ENCODE measurements around the gene TRIM56. TPM values are rescaled to one million over a fixed set of nuclear protein-coding genes. Genes with fewer than 3 reads are reported as not detected.

Gene TRIM56
- total and polyA plus RNA-seq, 2 of the 13 experiments (the other 11 are each of a cell fraction or from before 2014, with no cell fraction given): 3.2 to 7.1 TPM

DNA sequence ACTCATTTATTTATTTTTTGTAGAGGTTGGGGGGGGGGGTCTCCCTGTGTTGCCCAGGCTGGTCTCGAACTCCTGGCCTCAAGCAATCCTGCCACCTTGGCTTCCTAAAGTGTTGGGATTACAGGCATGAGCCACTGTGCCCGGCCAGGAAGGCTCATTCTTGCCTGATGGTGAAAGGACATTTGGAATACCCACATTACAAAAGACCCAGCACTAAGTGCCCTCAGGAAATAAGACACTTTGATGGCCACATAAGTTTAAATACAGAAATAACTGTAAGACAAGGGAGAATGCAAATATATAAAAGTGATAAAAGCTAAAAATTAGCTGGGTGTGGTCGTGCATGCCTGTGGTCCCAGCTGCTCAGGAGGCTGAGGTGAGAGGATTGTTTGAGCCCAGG is 33.6 kb downstream of the TRIM56 start:
- POLR2A ChIA-PET: no interaction called here
- no peaks in the 10 kb centered on the region for H3K9me3 ChIP-seq (ENCODE audit: low read length)
- H3K36me3 ChIP-seq (replicated peaks in 1 of 2; ENCODE audit: control insufficient read depth in 1 of 2, insufficient read depth in 2 of 2, low read length in 2 of 2): no peaks in the 10 kb centered on the region
- H3K4me1 ChIP-seq (ENCODE audit: insufficient read depth, low read length): peaks cover 75% of the 10 kb centered on the region
- H3K27me3 ChIP-seq (ENCODE audit: control insufficient read depth in 1 of 2, insufficient read depth in 2 of 2, low read length in 2 of 2): no peaks in the 10 kb centered on the region
- CTCF ChIA-PET (ENCODE audit: low intra/inter-chr PET ratio, low total read pairs): no interaction called here
- WGBS (ENCODE audit: low lambda C conversion rate): 81% methylated on average over 3 of the region's 3 CpGs
- H3K79me2 ChIP-seq (ENCODE audit: insufficient read depth, low read length): no peaks in the 10 kb centered on the region
- ATAC-seq (no peak), DNase-seq (ENCODE audit: low spot score) (no peak), FAIRE-seq (no peak)
- H2AFZ ChIP-seq (ENCODE audit: low read length): no peak overlapping the region
- no TSS peak for BruUV-seq (replicated peaks)
- H3K4me2 ChIP-seq (ENCODE audit: low read depth, low read length): no peak overlapping the region
- no peak overlapping the region for H3K9ac ChIP-seq (ENCODE audit: insufficient read depth, low read depth, low read length)
- in situ Hi-C loops (cut with HindIII; ENCODE audit: extremely low pct_ligation_motif_present, low pct_unique_long_range_greater_than_20kb) (no loop called here), intact Hi-C loops (cut with micrococcal nuclease; ENCODE audit: unreplicated experiment) (no loop called here)
- H4K20me1 ChIP-seq (ENCODE audit: insufficient read depth, low read length): no peaks in the 10 kb centered on the region
- no peak overlapping the region for H3K27ac ChIP-seq (ENCODE audit: extremely low read length, insufficient read depth, low read length)
- no peak overlapping the region for H3K4me3 ChIP-seq (replicated peaks in 1 of 3; ENCODE audit: insufficient read depth in 1 of 3, low read depth in 2 of 3, low read length in 3 of 3)
- TF ChIP-seq POLR2AphosphoS2 (IDR thresholded peaks at IDR 0.05; ENCODE audit: low read depth, low read length): no peak
- no peak for TF ChIP-seq RBAK (CRISPR knock-in tag; IDR thresholded peaks at IDR 0.05)
- TF ChIP-seq, protein P1, sequence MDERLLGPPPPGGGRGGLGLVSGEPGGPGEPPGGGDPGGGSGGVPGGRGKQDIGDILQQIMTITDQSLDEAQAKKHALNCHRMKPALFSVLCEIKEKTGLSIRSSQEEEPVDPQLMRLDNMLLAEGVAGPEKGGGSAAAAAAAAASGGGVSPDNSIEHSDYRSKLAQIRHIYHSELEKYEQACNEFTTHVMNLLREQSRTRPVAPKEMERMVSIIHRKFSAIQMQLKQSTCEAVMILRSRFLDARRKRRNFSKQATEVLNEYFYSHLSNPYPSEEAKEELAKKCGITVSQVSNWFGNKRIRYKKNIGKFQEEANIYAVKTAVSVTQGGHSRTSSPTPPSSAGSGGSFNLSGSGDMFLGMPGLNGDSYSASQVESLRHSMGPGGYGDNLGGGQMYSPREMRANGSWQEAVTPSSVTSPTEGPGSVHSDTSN (CRISPR knock-in tag; IDR thresholded peaks at IDR 0.05): no peak
- TF ChIP-seq ATF7-NPFF (CRISPR knock-in tag; IDR thresholded peaks at IDR 0.05; ENCODE audit: low read depth): no peak
- no peak for TF ChIP-seq ZNF333 (CRISPR knock-in tag; IDR thresholded peaks at IDR 0.05; ENCODE audit: borderline replicate concordance)
- no peak for TF ChIP-seq KAT2B (IDR thresholded peaks at IDR 0.05; ENCODE audit: borderline replicate concordance, low read depth, low read length)
- TF ChIP-seq, protein P2, sequence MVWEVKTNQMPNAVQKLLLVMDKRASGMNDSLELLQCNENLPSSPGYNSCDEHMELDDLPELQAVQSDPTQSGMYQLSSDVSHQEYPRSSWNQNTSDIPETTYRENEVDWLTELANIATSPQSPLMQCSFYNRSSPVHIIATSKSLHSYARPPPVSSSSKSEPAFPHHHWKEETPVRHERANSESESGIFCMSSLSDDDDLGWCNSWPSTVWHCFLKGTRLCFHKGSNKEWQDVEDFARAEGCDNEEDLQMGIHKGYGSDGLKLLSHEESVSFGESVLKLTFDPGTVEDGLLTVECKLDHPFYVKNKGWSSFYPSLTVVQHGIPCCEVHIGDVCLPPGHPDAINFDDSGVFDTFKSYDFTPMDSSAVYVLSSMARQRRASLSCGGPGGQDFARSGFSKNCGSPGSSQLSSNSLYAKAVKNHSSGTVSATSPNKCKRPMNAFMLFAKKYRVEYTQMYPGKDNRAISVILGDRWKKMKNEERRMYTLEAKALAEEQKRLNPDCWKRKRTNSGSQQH (CRISPR knock-in tag; IDR thresholded peaks at IDR 0.05; ENCODE audit: low read depth): no peak
- no peak for TF ChIP-seq ARNT2 (CRISPR knock-in tag; IDR thresholded peaks at IDR 0.05; ENCODE audit: low read depth)
- no peak for TF ChIP-seq CREM (IDR thresholded peaks at IDR 0.05)
- no peak for TF ChIP-seq CREM (CRISPR knock-in tag; IDR thresholded peaks at IDR 0.05)
- TF ChIP-seq NFKBIZ (CRISPR knock-in tag; IDR thresholded peaks at IDR 0.05): no peak
- no peak for TF ChIP-seq SMC3 (IDR thresholded peaks at IDR 0.05; ENCODE audit: low read length)
- TF ChIP-seq ZNF629 (CRISPR knock-in tag; conservative IDR thresholded peaks at IDR 0.05): no peak
- TF ChIP-seq ZNF850 (CRISPR knock-in tag; conservative IDR thresholded peaks at IDR 0.05): no peak
- TF ChIP-seq, protein P3, sequence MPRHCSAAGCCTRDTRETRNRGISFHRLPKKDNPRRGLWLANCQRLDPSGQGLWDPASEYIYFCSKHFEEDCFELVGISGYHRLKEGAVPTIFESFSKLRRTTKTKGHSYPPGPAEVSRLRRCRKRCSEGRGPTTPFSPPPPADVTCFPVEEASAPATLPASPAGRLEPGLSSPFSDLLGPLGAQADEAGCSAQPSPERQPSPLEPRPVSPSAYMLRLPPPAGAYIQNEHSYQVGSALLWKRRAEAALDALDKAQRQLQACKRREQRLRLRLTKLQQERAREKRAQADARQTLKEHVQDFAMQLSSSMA (CRISPR knock-in tag; IDR thresholded peaks at IDR 0.05): no peak
- TF ChIP-seq FLYWCH1 (CRISPR knock-in tag; IDR thresholded peaks at IDR 0.05): no peak
- no peak for TF ChIP-seq DPF2 (CRISPR knock-in tag; IDR thresholded peaks at IDR 0.05; ENCODE audit: borderline replicate concordance, low read depth)
- TF ChIP-seq THYN1 (CRISPR knock-in tag; IDR thresholded peaks at IDR 0.05; ENCODE audit: borderline replicate concordance, low read depth): no peak
- TF ChIP-seq, protein P4, sequence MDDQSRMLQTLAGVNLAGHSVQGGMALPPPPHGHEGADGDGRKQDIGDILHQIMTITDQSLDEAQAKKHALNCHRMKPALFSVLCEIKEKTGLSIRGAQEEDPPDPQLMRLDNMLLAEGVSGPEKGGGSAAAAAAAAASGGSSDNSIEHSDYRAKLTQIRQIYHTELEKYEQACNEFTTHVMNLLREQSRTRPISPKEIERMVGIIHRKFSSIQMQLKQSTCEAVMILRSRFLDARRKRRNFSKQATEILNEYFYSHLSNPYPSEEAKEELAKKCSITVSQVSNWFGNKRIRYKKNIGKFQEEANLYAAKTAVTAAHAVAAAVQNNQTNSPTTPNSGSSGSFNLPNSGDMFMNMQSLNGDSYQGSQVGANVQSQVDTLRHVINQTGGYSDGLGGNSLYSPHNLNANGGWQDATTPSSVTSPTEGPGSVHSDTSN (CRISPR knock-in tag; IDR thresholded peaks at IDR 0.05; ENCODE audit: borderline replicate concordance): no peak
- TF ChIP-seq, protein P5, sequence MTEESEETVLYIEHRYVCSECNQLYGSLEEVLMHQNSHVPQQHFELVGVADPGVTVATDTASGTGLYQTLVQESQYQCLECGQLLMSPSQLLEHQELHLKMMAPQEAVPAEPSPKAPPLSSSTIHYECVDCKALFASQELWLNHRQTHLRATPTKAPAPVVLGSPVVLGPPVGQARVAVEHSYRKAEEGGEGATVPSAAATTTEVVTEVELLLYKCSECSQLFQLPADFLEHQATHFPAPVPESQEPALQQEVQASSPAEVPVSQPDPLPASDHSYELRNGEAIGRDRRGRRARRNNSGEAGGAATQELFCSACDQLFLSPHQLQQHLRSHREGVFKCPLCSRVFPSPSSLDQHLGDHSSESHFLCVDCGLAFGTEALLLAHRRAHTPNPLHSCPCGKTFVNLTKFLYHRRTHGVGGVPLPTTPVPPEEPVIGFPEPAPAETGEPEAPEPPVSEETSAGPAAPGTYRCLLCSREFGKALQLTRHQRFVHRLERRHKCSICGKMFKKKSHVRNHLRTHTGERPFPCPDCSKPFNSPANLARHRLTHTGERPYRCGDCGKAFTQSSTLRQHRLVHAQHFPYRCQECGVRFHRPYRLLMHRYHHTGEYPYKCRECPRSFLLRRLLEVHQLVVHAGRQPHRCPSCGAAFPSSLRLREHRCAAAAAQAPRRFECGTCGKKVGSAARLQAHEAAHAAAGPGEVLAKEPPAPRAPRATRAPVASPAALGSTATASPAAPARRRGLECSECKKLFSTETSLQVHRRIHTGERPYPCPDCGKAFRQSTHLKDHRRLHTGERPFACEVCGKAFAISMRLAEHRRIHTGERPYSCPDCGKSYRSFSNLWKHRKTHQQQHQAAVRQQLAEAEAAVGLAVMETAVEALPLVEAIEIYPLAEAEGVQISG (CRISPR knock-in tag; IDR thresholded peaks at IDR 0.05): no peak
